Thyroid gland (tissue), 4 donors: Measurements from ENCODE around the gene FAM83C. TPM values are rescaled to one million over a fixed set of nuclear protein-coding genes. Genes with fewer than 3 reads are reported as not detected.

ENCODE experiments used
- DNase-seq, 2 donors: peaks; one replicate each; pipeline ENCODE4 v3.0.0-alpha.2; 2019
- H3K27ac ChIP-seq, 3 donors: fragments of 200-600 bp; sonication (generic); 1 replicate in 2 of 3; 2 replicates in 1 of 3; pipeline ENCODE4 v1.5.1; 2016 to 2019; ENCODE audit warnings: mild to moderate bottlenecking in 1 of 3, moderate library complexity in 1 of 3
- H3K27me3 ChIP-seq: fragments of 200-600 bp; sonication (generic); one replicate; pipeline ENCODE4 v1.5.1; 2019
- H3K36me3 ChIP-seq, 2 donors: fragments of 200-600 bp; sonication (generic); one replicate each; pipeline ENCODE4 v1.5.1; 2016 to 2019
- H3K4me1 ChIP-seq, 2 donors: fragments of 200-600 bp; sonication (generic); one replicate each; pipeline ENCODE4 v1.5.1; 2017 to 2019
- H3K4me3 ChIP-seq, 3 donors: fragments of 200-600 bp; sonication (generic); replicated peaks in 1 of 3; 1 replicate in 2 of 3; 2 replicates in 1 of 3; pipeline ENCODE4 v1.5.1; 2016; ENCODE audit warnings: mild to moderate bottlenecking in 1 of 3
- H3K9me3 ChIP-seq: fragments of 200-600 bp; sonication (generic); one replicate; pipeline ENCODE4 v1.5.1; 2017
- POLR2A ChIP-seq, 2 donors: fragments of 450-650 bp; IDR thresholded peaks; one replicate each; pipeline ENCODE4 v1.6.1; 2017; ENCODE audit warnings: antibody characterized with exemption in 2 of 2, mild to moderate bottlenecking in 2 of 2, moderate library complexity in 1 of 2
- WGBS, 2 donors: methylation state at CpG; one replicate each; pipeline ENCODE4 v1.1.5; 2017; 5-methylcytosine and 5-hydroxymethylcytosine counted together
- intact Hi-C: fragments of 100-400 bp; cut with DNase I; formaldehyde crosslinking; loops from one replicate; pipeline ENCODE4 v1.15.1; 2023
- total RNA-seq, 4 donors: library from RNA; depleted of rRNA; stranded (reverse); fragments of >200 nt; gene quantifications; one replicate each; pipeline ENCODE4 v1.2.3, GENCODE V29; 2016
- TF ChIP-seq, protein P1 (sequence below), 6 experiments: fragments of 200-600 bp in 3 of 6; fragments of 450-650 bp in 3 of 6; sonication (generic) in 3 of 6; IDR thresholded peaks; one replicate each; pipeline ENCODE4 v1.5.1; 2016 to 2019; ENCODE audit warnings: antibody characterized with exemption in 6 of 6, mild to moderate bottlenecking in 2 of 6, inconsistent platforms in 1 of 6, moderate library complexity in 1 of 6

FAM83C gene
- total RNA-seq, 4 donors from 2014 or later: not detected

GRCh38 chr20:35238170-35238569 lies 54.1 kb downstream of the FAM83C start:
- intact Hi-C loops: no loop called here
- no peak for DNase-seq
- Histone ChIP-seq H3K4me3 (no peak overlapping the region), H3K36me3 (no peaks in the 10 kb centered on the region), H3K9me3 (no peaks in the 10 kb centered on the region), H3K4me1 (no peaks in the 10 kb centered on the region), H3K27me3 (no peaks in the 10 kb centered on the region), H3K27ac (no peak overlapping the region)
- TF ChIP-seq, protein P1, sequence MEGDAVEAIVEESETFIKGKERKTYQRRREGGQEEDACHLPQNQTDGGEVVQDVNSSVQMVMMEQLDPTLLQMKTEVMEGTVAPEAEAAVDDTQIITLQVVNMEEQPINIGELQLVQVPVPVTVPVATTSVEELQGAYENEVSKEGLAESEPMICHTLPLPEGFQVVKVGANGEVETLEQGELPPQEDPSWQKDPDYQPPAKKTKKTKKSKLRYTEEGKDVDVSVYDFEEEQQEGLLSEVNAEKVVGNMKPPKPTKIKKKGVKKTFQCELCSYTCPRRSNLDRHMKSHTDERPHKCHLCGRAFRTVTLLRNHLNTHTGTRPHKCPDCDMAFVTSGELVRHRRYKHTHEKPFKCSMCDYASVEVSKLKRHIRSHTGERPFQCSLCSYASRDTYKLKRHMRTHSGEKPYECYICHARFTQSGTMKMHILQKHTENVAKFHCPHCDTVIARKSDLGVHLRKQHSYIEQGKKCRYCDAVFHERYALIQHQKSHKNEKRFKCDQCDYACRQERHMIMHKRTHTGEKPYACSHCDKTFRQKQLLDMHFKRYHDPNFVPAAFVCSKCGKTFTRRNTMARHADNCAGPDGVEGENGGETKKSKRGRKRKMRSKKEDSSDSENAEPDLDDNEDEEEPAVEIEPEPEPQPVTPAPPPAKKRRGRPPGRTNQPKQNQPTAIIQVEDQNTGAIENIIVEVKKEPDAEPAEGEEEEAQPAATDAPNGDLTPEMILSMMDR (IDR thresholded peaks at IDR 0.05): no peak
- WGBS, 2 donors: 96 to 98% methylated on average over 4 of the region's 4 CpGs

DNA sequence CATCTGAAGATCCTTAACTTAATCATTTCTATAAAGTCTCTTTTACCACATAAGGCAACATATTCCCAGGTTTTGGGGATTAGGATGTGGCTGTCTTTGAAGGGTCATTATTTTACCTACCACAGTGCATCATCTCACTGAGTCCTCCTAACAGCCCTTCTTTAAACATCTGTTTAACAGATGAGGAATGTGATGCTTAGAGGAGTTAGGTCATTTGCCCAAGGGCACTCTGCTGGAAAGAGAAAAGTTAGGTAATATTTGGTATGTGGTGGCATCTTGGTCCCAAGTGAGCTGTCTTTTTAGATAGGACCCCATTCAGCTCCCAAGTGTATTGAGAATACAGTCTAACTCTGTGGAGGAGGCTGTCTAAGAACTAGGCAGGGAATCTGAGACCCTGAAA lies 54.7 kb downstream of the FAM83C start:
- Histone ChIP-seq H3K4me1 (no peaks in the 10 kb centered on the region), H3K27ac (no peak overlapping the region), H3K9me3 (no peaks in the 10 kb centered on the region), H3K36me3 (no peaks in the 10 kb centered on the region), H3K27me3 (no peaks in the 10 kb centered on the region), H3K4me3 (no peak overlapping the region)
- no peak for TF ChIP-seq POLR2A (IDR thresholded peaks at IDR 0.05)
- TF ChIP-seq, protein P1 (IDR thresholded peaks at IDR 0.05): no peak
- no peak for DNase-seq
- intact Hi-C loops: no loop called here

DNA sequence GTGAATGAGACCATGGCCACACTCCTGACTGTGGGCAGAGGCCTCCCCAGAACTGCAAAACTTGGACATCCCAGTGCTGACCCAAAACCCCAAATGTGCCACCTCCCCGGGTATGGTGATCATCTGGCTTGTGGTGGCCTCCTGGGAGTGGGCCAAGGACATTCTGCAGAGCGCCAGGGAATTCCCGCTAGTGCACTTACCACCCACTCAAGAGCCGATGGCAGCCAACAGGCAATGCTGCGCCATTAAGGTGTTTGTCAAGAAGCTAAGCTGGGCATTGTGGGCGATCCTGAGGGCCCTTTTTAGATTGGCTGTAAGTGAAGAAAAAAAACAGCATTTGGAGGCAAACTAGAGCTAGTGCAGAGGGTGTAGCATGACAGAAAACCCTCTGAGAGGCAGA lies 56.3 kb downstream of the FAM83C start:
- intact Hi-C loops: no loop called here
- DNase-seq: peak in 1 of 2 donors; percentile 21
- TF ChIP-seq, protein P1 (IDR thresholded peaks at IDR 0.05): no peak
- TF ChIP-seq POLR2A (IDR thresholded peaks at IDR 0.05): no peak
- H3K4me1 ChIP-seq: no peaks in the 10 kb centered on the region
- no peaks in the 10 kb centered on the region for H3K9me3 ChIP-seq
- 74 to 95% methylated on average over 6 of the region's 6 CpGs for WGBS, 2 donors
- no peak overlapping the region for H3K27ac ChIP-seq
- no peaks in the 10 kb centered on the region for H3K27me3 ChIP-seq
- no peaks in the 10 kb centered on the region for H3K36me3 ChIP-seq
- no peak overlapping the region for H3K4me3 ChIP-seq

Other genes starting within 250 kb of the FAM83C start
- 10 to 100 TPM; 53.3 to 76.8 (median 73.5) TPM for gene TRPC4AP, start 199.6 kb downstream of the FAM83C start, total RNA-seq
- gene EDEM2, start 145.1 kb downstream of the FAM83C start, total RNA-seq: 10 to 100 TPM; 13.7 to 31.0 (median 25.0) TPM
- 10 to 100 TPM; 11.2 to 56.0 (median 37.9) TPM for gene PROCR, start 120.4 kb downstream of the FAM83C start, total RNA-seq
- 1 to 10 TPM in 1 of 4 donors, under 1 TPM in 3; 0.67 to 1.6 (median 0.92) TPM for gene MMP24, start 65.7 kb downstream of the FAM83C start, total RNA-seq
- gene MMP24OS, start 14.3 kb downstream of the FAM83C start, total RNA-seq: 10 to 100 TPM; 18.3 to 40.3 (median 28.8) TPM
- 10 to 100 TPM; 30.3 to 94.2 (median 65.7) TPM for gene EIF6, start 7.7 kb downstream of the FAM83C start, total RNA-seq
- 10 to 100 TPM; 33.3 to 58.1 (median 46.4) TPM for gene UQCC1, start 119.5 kb upstream of the FAM83C start, total RNA-seq
- 1 to 10 TPM in 1 of 4 donors, under 1 TPM in 1, not detected in 2; 0.13 to 2.1 TPM for gene GDF5, start 145.8 kb upstream of the FAM83C start, total RNA-seq
- gene CEP250, start 163.2 kb upstream of the FAM83C start, total RNA-seq: 100 to 1,000 TPM in 1 of 4 donors, 10 to 100 TPM in 3; 17.5 to 198 (median 34.8) TPM
- not detected for gene C20orf173, start 237.2 kb upstream of the FAM83C start, total RNA-seq
- 100 to 1,000 TPM; 194 to 419 (median 250) TPM for gene ERGIC3, start 249.7 kb upstream of the FAM83C start, total RNA-seq